Activated CD8-positive, alpha-beta memory T cell treated with anti-CD3 and anti-CD28 coated beads for 36 hours (primary cell): Measurements from ENCODE around the gene BRD7. TPM values are rescaled to one million over a fixed set of nuclear protein-coding genes. Genes with fewer than 3 reads are reported as not detected.

Source experiments
- CTCF ChIA-PET: fragments of 350-600 bp; sonication (Branson Sonifier 250); formaldehyde crosslinking; loops from one replicate; lab custom pipeline; 2021; ENCODE audit warnings: antibody characterized with exemption; lab: Charles Lee
- POLR2A ChIA-PET: fragments of 350-600 bp; sonication (Branson Sonifier 250); formaldehyde crosslinking; loops from one replicate; lab custom pipeline; 2021; ENCODE audit warnings: antibody characterized with exemption; lab: Charles Lee
- total RNA-seq, 2 experiments: library from RNA; stranded (reverse); gene quantifications; one replicate each; pipeline ENCODE4 v1.2.3, GENCODE V29; 2021

Gene BRD7
- 100 to 1,000 TPM in 1 of 2 experiments, 10 to 100 TPM in 1; 96.6 to 104 TPM for total RNA-seq

DNA sequence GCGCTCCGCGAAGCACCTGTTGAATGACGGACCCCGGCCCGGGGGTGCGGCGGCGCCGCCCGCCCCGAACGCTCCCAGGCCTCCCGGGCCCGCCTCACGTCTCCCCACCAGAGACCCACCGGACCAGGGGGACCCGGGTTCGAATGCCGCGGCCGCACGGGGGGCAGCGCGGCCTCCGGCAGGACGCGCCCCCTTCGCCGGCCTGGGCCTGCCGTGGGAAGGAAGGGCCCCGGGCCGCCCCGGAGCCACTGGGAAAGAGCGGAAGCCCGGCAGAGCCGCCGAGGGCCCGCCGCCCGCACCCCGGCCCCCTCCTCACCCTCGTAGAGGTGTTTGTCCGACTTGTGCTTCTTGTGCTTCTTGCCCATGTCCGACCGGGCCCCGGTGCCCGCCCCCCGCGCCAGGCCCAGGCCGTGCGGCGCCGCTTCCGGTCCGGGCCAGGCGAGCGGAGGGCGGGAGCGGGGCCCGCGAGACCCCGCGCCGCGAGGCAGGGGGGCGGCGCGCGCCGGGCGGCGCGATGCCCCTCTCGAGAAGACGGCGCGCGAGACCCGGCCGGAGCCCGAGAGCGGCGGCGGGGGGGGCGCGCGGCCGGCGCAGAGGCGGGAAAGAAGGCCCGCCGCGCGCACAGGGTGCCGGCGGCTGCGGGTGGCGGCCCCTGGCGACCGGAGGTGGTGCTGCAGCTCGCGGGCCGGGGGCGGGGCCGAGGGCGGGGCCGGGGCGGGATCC is at the start of gene BRD7:
Gene BRD7 (minus strand): TSS at position 579 of the 723 bp plus-strand sequence. CDS start 214 bp downstream, at position 365.
- POLR2A ChIA-PET, result interaction anchor here (0.8 kb wide), 1 partner anchor 437 kb away, joined by 3 read pairs; no protein-coding TSS in a partner anchor
- CTCF ChIA-PET, result interaction anchor here (0.6 to 1.3 kb wide), 5 partner anchors 9 to 303 kb away, joined by 3 to 4 read pairs (median 3); no protein-coding TSS in a partner anchor

DNA sequence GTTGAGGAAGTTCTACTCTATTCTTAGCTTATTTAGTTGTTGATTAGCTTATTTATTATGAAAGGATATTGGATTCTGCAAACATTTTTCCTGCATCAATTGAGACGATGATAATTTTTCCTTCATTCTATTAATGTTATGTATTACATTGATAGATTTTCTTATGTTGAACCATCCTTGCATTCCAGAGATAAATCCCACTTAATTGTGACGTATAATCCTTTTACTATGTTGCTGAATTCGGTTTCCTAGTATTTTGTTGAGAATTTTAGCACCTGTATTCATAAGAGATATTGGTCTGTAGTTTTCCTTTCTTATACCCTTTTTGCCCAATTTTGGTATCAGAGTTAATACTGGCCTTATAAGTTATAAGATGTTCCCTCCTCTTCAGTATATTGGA is 47.6 kb upstream of the BRD7 start:
- CTCF ChIA-PET, result no interaction called here

DNA sequence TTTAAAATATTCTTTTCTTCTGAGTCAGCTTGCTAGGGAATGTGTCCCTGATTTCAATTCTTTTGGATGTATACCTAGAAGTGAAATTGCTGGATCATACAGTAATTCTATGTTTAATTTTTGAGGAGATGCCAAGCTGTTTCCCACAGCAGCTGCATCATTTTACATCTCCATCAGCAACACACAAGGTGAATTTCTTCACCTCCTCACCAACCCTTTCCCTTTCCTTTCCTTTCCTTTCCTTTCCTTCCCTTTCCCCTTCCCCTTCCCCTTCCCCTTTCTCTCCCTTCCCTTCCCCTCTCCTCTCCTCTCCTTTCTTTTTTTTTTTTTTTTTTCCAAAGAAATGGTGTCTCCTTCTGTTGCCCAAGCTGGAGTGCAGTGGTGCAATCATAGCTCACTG is 45.4 kb upstream of the BRD7 start:
- ChIA-PET CTCF (no interaction called here), POLR2A (interaction anchor here (0.6 kb wide), 1 partner anchor 266 kb away, joined by 3 read pairs; no protein-coding TSS in a partner anchor)

More for the DNA sequence above, 47.6 kb upstream of the BRD7 start:
- POLR2A ChIA-PET, result no interaction called here

DNA sequence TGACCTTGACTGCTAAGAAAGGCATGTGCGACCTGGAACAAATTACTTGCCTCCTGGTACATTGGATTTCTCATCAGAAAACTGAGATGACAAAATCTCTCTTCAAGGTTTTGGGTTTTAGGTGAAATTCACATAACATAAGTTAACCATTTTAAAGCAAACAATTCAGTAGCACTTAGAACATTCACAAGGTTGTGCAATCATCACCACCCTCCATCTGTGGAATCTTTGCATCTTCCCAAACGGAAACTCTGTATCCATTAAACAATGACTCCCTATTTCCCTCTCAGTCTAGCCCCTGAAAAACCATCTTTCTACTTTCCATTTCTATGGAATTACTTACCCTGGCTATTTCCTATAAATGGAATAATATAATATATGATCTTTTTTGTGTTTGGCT is 42.2 kb upstream of the BRD7 start:
- ChIA-PET POLR2A (no interaction called here), CTCF (no interaction called here)

DNA sequence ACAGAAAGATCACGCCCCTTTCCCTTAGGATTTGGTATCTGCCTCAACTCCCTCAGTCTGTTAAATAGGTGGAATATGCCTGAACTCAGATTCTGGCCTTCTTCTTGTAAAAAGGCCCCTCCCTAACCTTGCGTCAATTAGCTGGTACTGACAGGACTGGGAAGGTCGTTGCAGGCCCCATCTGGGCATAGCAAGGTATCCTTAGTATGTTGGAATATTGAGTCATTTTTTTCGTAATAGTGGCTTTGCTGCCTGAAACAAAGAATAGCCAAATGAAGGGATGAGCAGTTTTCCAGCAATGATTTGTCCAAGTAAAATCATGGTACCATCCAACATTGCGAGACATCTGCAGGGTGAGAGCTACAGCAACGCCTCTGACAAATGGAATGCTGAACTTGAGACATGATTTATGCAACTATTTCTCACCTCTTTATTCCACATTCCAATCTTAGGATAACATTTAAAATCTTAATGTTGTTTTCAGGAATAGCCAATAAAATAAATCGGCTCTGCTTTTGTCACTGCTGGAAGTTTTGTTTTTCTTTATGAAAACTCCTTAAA is 39.3 kb upstream of the BRD7 start:
- POLR2A ChIA-PET, result no interaction called here
- CTCF ChIA-PET, result no interaction called here

DNA sequence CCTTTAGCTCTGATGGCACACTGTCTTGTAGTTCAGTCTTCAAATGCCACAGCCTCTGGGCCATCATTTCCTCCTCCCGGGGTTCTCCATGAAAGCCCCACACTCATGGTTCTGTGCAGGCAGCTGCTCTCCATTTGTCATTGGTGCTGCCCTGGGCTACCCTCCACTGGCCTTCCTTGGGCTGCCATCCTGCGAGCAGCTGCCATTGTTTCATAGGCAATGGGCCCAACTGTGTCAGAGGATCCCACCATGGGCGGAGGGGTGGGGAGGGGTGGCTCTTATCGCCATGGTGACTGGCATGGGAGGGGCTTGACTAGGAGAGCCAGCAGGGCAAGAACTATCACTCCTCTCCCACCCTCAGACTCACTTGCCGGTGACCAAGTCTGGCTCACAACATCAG is 38.6 kb upstream of the BRD7 start:
- CTCF ChIA-PET, result no interaction called here

DNA sequence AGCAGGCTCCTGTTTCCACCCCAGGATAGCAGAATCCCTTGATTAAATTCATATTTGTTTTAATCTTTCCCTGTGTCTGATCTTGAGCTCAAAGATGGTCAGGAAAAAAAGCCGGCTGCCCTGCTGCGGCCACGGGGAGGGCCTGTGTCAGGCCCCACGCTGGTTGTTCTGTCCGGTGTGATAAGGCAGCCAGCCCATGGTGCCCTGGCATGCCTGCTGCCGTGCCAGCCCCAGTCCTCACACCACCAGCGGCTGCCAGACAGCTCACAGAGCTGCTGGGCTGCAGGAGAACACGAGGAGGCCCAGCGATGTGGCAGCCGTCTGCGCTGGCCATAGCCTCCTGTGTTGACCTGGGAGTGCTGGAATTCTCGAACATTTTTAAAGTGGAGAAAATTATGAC is 34.7 kb upstream of the BRD7 start:
- CTCF ChIA-PET, result no interaction called here
- POLR2A ChIA-PET, result no interaction called here

More for the DNA sequence above, 38.6 kb upstream of the BRD7 start:
- POLR2A ChIA-PET, result no interaction called here

DNA sequence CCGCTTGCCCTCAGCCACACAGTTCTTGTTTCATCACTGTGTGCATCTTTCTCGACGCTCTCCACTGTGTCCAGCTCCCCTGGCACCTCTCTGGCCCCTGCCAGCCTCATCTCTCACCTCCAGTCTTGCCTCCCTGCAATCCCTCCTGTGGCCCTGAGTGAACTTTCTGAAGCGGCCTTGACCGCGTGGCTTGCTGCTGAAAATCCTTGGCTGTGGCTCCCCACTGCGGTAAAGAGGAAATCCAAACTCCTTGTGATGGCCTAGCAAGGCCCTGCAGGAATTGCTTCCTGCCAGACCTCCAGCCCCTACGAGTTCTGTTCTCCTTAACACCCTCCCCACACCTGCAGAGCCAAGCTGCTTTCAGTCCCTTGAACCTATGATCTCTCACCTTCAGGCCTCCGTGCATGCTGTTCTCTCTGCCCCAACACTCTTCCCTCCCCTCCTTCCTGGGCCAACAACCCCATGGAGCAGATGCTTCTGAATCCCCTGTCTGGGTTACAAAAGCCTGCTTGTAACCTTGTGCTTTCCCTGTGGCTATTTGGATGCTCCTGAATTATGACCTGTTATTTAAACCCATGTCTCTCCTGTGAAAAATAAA is 33.6 kb upstream of the BRD7 start:
- CTCF ChIA-PET, result no interaction called here
- POLR2A ChIA-PET, result no interaction called here

DNA sequence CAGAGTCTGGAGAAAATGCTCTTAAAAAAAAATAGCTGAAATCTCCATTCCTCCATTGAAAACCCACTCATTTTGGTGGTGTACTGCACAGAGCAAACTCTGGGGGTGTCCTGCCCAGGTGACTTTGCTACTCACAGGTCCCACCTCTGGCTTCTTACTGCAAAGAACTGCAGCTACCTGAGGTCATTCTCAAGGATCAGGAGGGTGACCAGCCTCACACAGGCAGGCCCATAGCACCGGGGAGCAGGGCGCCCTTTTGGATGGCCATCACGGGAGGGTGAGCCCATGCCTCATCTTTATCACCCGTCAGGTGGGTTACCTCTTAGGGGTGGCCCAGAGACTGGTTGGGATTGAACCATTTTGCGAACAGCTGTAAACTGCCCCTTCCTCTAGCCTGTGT is 32.6 kb upstream of the BRD7 start:
- POLR2A ChIA-PET, result no interaction called here
- CTCF ChIA-PET, result no interaction called here

DNA sequence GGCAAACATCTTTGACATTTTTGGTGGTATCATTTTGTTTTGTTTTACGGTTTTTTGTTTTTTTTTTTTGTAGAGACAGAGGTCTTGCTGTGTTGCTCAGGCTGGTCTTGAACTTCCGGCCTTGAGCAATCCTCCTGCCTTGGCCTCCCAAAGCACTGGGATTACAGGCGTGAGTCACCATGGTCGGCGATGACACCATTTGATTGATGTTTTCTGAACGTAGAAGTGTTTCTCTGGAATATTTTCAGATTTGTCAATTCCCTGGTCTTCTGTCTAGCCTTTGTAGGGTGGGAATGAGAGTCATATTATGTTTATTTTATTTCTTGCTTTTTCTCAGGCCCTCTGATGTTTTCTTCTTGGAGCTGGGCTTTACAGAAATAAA is 32.2 kb upstream of the BRD7 start:
- POLR2A ChIA-PET, result no interaction called here

DNA sequence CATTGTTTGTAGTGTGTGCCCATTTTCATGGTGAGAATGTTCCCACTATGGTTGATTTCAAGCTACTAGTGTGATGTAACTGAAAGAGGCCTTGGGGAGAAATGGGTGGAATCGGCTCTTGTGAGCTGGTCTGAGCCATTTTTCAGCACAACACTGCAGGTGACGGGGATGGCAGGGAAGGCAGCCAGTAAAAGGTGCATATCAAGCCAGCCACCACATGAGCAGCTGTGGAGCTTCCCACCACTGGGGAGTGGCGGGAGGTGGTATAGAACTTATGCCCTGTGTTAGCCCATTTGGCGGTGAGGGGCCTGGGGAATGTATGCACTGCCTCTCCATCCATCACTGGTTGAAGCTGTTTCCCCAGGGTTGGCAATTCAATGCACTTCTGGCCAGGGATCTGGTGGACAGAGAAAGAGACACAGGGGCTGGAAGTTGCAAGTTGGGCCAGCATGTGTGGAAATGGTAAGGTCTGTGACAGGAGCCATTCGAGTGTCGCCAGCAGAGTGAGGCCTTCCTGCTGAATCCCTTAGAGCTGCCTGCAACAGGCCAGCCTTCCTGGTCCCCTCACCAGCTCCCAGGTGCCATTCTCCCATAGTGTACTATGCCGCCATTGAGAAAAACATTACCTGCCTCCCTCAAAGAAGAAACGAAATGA is 31.7 kb upstream of the BRD7 start:
- POLR2A ChIA-PET, result no interaction called here
- CTCF ChIA-PET, result no interaction called here

More for the DNA sequence above, 32.2 kb upstream of the BRD7 start:
- CTCF ChIA-PET, result no interaction called here

DNA sequence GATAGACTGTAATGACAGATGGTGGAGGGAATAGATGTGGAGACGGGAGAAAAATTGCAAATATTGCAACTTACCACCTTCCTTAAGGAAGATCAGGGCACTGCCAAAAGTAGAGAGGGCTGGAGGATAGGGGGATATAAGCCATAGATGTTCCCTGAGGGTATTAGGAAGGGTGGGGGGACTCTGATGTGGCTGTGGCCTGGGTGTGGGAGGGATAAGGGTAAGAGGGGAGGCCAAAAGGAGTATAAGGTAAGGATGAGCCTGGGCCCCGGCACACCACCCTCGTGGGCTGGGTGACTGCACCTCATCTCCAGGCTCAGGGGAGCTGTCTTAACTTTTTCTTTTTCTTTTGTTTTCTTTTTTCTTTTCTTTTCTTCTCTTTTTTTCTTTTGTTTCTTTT is 30.6 kb upstream of the BRD7 start:
- POLR2A ChIA-PET, result no interaction called here

DNA sequence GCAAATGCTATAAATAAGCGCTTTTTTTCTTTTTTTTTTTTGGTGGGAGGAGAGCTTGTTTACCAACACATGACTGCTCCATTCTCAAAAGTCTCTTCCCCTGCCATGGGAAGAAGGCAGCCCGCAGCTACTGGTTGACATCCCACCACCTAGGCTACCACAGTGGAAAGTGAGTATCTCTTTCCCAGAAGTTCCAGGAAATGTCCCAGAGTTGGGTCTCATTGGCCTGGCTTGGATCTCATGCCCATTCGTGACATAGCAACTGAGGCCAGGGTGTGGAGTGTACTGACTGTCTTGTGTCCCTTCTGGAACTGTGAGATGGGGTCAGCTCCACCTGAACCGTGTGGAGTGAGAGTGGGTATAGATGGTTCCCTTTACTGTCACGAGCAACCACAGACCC is 29.5 kb upstream of the BRD7 start:
- ChIA-PET CTCF (no interaction called here), POLR2A (no interaction called here)

More for the DNA sequence above, 30.6 kb upstream of the BRD7 start:
- CTCF ChIA-PET, result interaction anchor here (0.7 kb wide), 1 partner anchor 289 kb away, joined by 3 read pairs; no protein-coding TSS in a partner anchor

DNA sequence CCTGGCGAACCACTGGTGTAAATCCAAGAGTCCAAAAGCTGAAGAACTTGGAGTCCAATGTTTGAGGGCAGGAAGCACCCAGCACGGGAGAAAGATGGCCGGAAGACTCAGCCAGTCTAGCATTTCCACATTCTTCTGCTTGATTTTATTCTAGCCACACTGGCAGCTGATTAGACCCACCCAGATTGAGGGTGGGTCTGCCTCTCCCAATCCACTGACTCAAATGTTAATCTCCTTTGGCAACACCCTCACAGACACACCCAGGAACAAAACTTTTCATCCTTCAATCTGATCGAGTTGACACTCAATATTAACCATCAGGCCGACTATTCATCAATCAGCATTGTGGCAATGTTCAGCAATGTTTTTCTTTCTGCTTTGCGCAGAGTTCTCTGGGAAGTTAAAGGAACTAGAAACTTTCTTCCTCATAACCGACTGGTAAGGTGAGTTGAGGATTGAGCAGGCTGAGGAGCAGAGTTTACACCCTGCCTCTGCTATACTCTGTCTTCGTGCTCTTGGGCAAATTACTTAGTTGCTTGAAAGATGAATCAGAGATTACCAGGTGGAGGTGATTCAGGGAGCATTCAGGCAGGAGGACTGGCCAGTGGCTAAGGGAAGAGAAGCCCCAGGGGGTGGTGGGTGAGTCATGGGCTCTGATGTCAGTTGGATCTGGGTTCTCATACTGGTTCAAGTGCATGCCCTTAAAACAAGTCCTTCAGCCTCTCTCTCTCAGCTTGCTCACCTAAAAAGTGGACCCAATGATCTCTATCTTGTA is 28.2 kb upstream of the BRD7 start:
- ChIA-PET CTCF (no interaction called here), POLR2A (no interaction called here)

DNA sequence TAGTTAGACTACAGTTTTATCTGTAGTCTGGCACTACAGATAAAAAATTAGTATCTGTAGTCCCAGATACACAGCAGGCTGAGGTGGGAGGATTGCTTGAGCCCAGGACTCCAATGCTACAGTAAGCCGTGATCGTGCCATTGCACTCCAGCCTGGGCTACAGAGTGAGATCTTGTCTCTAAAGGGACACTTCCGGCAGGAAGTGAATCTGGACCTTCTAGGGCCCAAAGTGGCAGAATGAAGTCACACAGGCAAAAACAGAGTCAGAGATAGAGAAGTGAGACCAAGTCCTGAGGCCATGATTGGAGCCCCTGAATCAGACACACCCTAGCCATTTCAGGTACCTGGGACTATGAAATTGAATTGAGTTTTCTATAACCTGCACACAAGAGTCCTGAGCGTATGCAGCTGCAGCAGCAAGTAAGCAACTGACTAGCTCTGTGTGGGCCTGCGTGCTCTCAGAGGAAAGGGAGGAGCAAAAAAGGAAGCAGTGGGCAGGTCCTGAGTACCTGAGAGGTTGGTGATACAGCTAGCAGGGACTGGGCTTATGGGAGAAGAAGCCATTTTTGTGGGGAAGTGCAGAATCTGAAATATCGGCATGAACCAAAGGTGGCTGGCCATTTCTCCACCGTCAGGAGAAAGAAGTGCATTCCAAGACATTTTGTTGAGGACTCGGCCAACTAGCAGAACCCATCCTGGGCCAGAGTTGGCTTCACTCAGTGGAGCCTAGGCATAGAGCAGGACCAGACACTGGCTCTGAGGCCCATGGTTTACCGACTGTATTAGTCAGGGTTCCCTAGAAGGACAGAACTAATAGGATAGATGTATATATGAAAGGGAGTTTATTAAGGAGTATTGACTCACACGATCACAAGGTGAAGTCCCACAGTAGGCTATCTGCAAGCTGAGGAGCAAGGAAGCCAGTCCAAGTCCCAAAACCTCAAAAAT is 27.2 kb upstream of the BRD7 start:
- ChIA-PET CTCF (no interaction called here), POLR2A (no interaction called here)

DNA sequence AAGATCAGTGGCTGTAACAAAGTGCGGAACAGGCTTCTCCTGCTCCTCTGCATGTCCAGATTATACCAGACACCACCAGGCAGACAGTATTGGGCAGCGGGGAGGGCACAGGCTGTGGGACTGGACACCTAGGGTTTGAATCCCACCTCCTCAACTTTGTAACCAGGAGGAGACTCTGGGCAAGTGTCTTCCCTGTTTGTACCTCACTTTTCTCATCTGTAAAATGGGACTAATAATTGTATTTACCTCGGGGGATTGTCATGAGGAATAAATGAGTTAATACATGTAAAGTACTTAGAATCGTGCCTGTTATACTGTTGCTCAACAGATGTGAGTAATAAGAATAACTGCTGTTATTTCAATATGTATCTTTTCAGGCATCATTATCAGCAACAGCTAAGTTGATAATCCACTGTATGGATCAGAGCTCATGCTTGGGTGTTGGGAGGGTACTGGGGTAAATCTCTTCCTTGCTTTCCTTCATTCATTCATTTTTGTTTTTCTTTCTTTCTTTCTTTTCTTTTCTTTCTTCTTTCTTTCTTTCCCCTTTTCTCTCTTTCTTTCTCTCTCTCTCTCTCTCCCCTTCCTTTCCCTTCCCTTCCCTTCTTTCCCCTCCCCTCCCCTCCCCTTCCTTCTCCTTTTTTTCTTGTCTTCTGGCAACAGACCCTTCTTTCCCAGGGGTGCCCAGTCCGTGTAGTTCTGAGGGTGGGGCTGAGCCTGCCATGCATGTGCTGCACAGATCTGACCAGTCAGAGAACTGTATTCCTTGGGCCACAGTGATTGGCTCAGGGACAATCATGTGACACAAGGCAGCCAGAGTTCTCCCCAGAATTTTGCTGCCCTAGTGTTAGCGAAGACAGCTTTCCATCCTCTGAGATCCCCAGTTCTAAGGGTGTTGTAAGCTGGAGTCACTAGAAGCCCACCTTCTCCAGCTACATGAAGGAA is 25.3 kb upstream of the BRD7 start:
- ChIA-PET CTCF (interaction anchor here (1.5 kb wide), 1 partner anchor 33 kb away, joined by 3 read pairs; no protein-coding TSS in a partner anchor), POLR2A (no interaction called here)

DNA sequence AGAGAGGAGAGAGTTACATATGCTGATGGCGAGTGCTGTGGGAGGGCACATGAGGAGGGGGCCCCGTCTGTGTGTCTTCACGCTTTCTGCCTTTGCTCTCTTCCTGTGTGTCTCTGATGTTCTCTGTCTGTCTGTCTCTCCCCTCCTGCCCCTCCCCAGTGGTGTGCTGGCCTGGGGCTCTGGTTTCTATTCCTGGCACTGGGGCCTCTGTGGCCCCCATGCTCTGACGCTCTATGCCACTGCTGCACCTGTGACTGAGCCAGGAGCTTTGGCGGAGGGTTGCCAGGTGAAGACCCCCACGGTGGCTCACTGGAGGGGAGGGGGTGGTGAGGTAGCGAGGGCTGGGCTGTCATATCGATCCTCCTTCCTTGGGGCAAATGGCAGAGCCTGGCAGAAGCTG is 24.6 kb upstream of the BRD7 start:
- CTCF ChIA-PET, result interaction anchor here (1.5 kb wide), 1 partner anchor 33 kb away, joined by 3 read pairs; no protein-coding TSS in a partner anchor
- POLR2A ChIA-PET, result no interaction called here
